ENCODE measurements around the gene GP9. TPM values are rescaled to one million over a fixed set of nuclear protein-coding genes. Genes with fewer than 3 reads are reported as not detected.
A peak's percentile ranks its signal among the peaks of the same experiment; 100 is the strongest.
"Not testable (repeated sequence)": the region's sequence is repeated elsewhere in the genome, so short reads cannot be mapped to it uniquely, and the experiment has no call there.

The GP9 gene
- total RNA-seq, 5 donors from 2014 or later (not counting 1 experiment from before 2014, with no cell fraction given) = not detected

- H3K36me3 Mint-ChIP-seq; ATAC-seq (replicated peaks in 1 of 4); POLR2A ChIA-PET; H3K27ac ChIP-seq (ENCODE audit: low read length); H3K4me3 ChIP-seq (ENCODE audit: control insufficient read depth in 1 of 2, extremely low read depth in 1 of 2, low read length in 1 of 2); H3K27ac Mint-ChIP-seq; H3K27me3 Mint-ChIP-seq; DNase-seq; H3K36me3 ChIP-seq (ENCODE audit: control insufficient read depth in 2 of 2, extremely low read depth in 1 of 2, insufficient read depth in 1 of 2, low read length in 1 of 2); H3K9me3 ChIP-seq; H3K9me3 Mint-ChIP-seq: not testable (repeated sequence)
- peak overlapping the region in 2 of 3 donors; percentile 59 to 72 for H3K4me3 Mint-ChIP-seq
- H3K4me1 Mint-ChIP-seq = peaks cover 10 to 20% (median 18%) of the 10 kb centered on the region in 3 donors
- Histone ChIP-seq H3K27me3 (replicated peaks in 1 of 2; ENCODE audit: control insufficient read depth in 2 of 2, extremely low read depth in 1 of 2, insufficient read depth in 2 of 2, low read length in 1 of 2) (peaks cover 0 to 16% of the 10 kb centered on the region in 2 experiments), H3K4me1 (ENCODE audit: control insufficient read depth in 1 of 2, extremely low read depth in 1 of 2, insufficient read depth in 2 of 2, low read length in 2 of 2) (peaks cover 0 to 14% of the 10 kb centered on the region in 2 experiments)
- WGBS (ENCODE audit: insufficient coverage) = 81% methylated on average over 7 of the region's 13 CpGs
- CTCF ChIA-PET = interaction anchor here (0.6 to 1.2 kb wide), 10 partner anchors 10 to 756 kb away, joined by 3 to 7 read pairs (median 4); no protein-coding TSS in a partner anchor
These were observed 8.9 kb downstream of the GP9 start for GRCh38 chr3:129069313-129070085.

DNA sequence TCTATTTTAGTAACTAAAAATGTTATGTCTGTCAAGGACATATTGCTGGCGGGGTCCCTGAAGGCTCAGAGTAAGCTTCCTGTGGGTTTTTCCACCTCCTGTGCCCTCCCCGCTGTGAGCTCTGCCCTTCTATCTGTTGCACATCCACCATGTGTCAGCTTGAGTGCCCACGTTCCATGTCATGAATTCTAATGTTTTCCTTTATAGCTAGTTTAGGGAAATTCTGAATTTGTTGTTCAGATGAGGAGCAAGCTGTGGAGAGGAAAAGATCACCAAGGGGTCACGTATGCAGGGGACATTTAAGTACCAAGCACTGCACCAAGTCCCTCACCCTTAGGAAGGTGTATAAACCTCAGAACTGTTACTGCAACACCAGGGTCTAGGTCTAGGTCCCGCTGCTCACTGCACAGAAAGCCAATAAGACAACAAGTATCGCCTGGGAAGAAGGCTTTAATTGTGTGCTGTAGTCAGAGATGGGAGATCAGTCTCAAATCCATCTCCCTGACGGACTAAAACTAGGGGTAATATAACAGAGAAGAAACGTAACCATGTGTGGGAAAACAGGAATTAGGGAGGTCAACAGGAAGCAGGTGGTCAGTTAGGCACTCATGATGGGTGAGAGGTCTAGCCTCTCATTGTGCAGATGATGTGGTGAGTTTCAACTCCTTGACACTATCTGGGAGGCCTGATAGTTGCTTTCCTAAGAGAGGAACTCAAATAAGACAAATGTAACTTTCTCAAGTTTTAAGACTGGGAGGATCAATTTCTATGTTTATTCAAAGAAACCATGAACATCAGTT, 9.7 kb downstream of the GP9 start:
- WGBS (ENCODE audit: insufficient coverage) = 95% methylated on average over 2 of the region's 8 CpGs
- peaks cover 10 to 20% (median 18%) of the 10 kb centered on the region in 3 donors for H3K4me1 Mint-ChIP-seq
- no peak overlapping the region for H3K27ac Mint-ChIP-seq
- DNase-seq (no peak), ATAC-seq (replicated peaks in 1 of 4) (no peak)
- H3K36me3 ChIP-seq (ENCODE audit: control insufficient read depth in 2 of 2, extremely low read depth in 1 of 2, insufficient read depth in 1 of 2, low read length in 1 of 2) = no peaks in the 10 kb centered on the region
- ChIA-PET POLR2A (no interaction called here), CTCF (interaction anchor here in 1 of 2 donors (0.6 kb wide), 1 partner anchor 755 kb away, joined by 7 read pairs; no protein-coding TSS in a partner anchor)
- H3K9me3 Mint-ChIP-seq = no peaks in the 10 kb centered on the region
- H3K27me3 ChIP-seq (replicated peaks in 1 of 2; ENCODE audit: control insufficient read depth in 2 of 2, extremely low read depth in 1 of 2, insufficient read depth in 2 of 2, low read length in 1 of 2) = peaks cover 0 to 16% of the 10 kb centered on the region in 2 experiments
- no peaks in the 10 kb centered on the region for H3K36me3 Mint-ChIP-seq
- peaks cover 0 to 6% of the 10 kb centered on the region in 2 donors for H3K27me3 Mint-ChIP-seq
- no peak overlapping the region for H3K27ac ChIP-seq (ENCODE audit: low read length)
- no peak overlapping the region for H3K4me3 ChIP-seq (ENCODE audit: control insufficient read depth in 1 of 2, extremely low read depth in 1 of 2, low read length in 1 of 2)
- H3K4me3 Mint-ChIP-seq = peak overlapping the region in 1 of 3 donors; percentile 34
- H3K9me3 ChIP-seq = no peaks in the 10 kb centered on the region
- H3K4me1 ChIP-seq (ENCODE audit: control insufficient read depth in 1 of 2, extremely low read depth in 1 of 2, insufficient read depth in 2 of 2, low read length in 2 of 2) = peaks cover 0 to 14% of the 10 kb centered on the region in 2 experiments

DNA sequence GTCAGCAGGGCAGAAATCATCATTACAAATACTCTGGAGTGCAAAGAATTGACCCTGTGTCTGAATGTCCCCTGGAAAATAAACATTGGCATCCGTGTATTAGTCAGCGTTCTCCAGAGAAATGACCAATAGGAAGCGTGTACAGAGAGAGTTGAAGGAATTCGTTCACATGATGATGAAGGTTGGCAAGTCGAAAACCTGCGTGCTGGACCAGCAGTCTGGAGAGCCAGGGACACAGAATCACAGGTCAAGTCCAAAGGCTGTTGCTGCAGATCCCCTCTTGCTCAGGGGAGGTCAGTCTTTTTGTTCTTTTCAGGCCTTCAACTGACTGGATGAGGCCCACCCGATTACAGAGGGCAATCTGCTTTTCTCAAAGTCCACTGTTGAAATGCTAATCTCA, 16.6 kb downstream of the GP9 start:
- no peaks in the 10 kb centered on the region for H3K9me3 Mint-ChIP-seq
- Histone ChIP-seq H3K27ac (ENCODE audit: low read length) (no peak overlapping the region), H3K27me3 (replicated peaks in 1 of 2; ENCODE audit: control insufficient read depth in 2 of 2, extremely low read depth in 1 of 2, insufficient read depth in 2 of 2, low read length in 1 of 2) (no peaks in the 10 kb centered on the region), H3K4me1 (ENCODE audit: control insufficient read depth in 1 of 2, extremely low read depth in 1 of 2, insufficient read depth in 2 of 2, low read length in 2 of 2) (peaks cover 0 to 8% of the 10 kb centered on the region in 2 experiments), H3K36me3 (ENCODE audit: control insufficient read depth in 2 of 2, extremely low read depth in 1 of 2, insufficient read depth in 1 of 2, low read length in 1 of 2) (no peaks in the 10 kb centered on the region), H3K9me3 (no peaks in the 10 kb centered on the region), H3K4me3 (ENCODE audit: control insufficient read depth in 1 of 2, extremely low read depth in 1 of 2, low read length in 1 of 2) (no peak overlapping the region)
- 86% methylated on average over 7 of the region's 7 CpGs for WGBS (ENCODE audit: insufficient coverage)
- no peaks in the 10 kb centered on the region for H3K27me3 Mint-ChIP-seq
- no peak for ATAC-seq (replicated peaks in 1 of 4)
- no peaks in the 10 kb centered on the region for H3K36me3 Mint-ChIP-seq
- H3K27ac Mint-ChIP-seq = no peak overlapping the region
- H3K4me3 Mint-ChIP-seq = no peak overlapping the region
- POLR2A ChIA-PET = interaction anchor here in 1 of 2 donors (0.7 kb wide), 1 partner anchor 89 kb away, joined by 7 read pairs; no protein-coding TSS in a partner anchor
- no peak for DNase-seq
- CTCF ChIA-PET = interaction anchor here in 1 of 2 donors (0.7 kb wide), 1 partner anchor 899 kb away, joined by 4 read pairs; no protein-coding TSS in a partner anchor
- H3K4me1 Mint-ChIP-seq = peaks cover 8 to 10% (median 8%) of the 10 kb centered on the region in 3 donors

GRCh38 chr3:129078510-129078909, 17.9 kb downstream of the GP9 start:
- ChIA-PET POLR2A (no interaction called here), CTCF (no interaction called here)
- Mint-ChIP-seq H3K4me1 (peaks cover 9 to 11% (median 10%) of the 10 kb centered on the region in 3 donors), H3K36me3 (no peaks in the 10 kb centered on the region), H3K4me3 (no peak overlapping the region), H3K27me3 (no peaks in the 10 kb centered on the region), H3K27ac (no peak overlapping the region), H3K9me3 (no peaks in the 10 kb centered on the region)
- ATAC-seq (replicated peaks in 1 of 4) = no peak
- no peaks in the 10 kb centered on the region for H3K36me3 ChIP-seq (ENCODE audit: control insufficient read depth in 2 of 2, extremely low read depth in 1 of 2, insufficient read depth in 1 of 2, low read length in 1 of 2)
- H3K27ac ChIP-seq (ENCODE audit: low read length) = no peak overlapping the region
- H3K4me3 ChIP-seq (ENCODE audit: control insufficient read depth in 1 of 2, extremely low read depth in 1 of 2, low read length in 1 of 2) = no peak overlapping the region
- no peaks in the 10 kb centered on the region for H3K27me3 ChIP-seq (replicated peaks in 1 of 2; ENCODE audit: control insufficient read depth in 2 of 2, extremely low read depth in 1 of 2, insufficient read depth in 2 of 2, low read length in 1 of 2)
- no peak for DNase-seq
- WGBS (ENCODE audit: insufficient coverage) = 93% methylated on average over 4 of the region's 8 CpGs
- H3K4me1 ChIP-seq (ENCODE audit: control insufficient read depth in 1 of 2, extremely low read depth in 1 of 2, insufficient read depth in 2 of 2, low read length in 2 of 2) = peaks cover 0 to 10% of the 10 kb centered on the region in 2 experiments
- no peaks in the 10 kb centered on the region for H3K9me3 ChIP-seq

- no peaks in the 10 kb centered on the region for H3K9me3 ChIP-seq
- WGBS (ENCODE audit: insufficient coverage) = no CpG with 5 or more reads among the region's 8 CpGs
- H3K27me3 Mint-ChIP-seq = no peaks in the 10 kb centered on the region
- H3K36me3 Mint-ChIP-seq = no peaks in the 10 kb centered on the region
- peaks cover 0 to 10% of the 10 kb centered on the region in 2 experiments for H3K4me1 ChIP-seq (ENCODE audit: control insufficient read depth in 1 of 2, extremely low read depth in 1 of 2, insufficient read depth in 2 of 2, low read length in 2 of 2)
- no peak overlapping the region for H3K4me3 ChIP-seq (ENCODE audit: control insufficient read depth in 1 of 2, extremely low read depth in 1 of 2, low read length in 1 of 2)
- DNase-seq = no peak
- H3K4me3 Mint-ChIP-seq = no peak overlapping the region
- ChIA-PET POLR2A (interaction anchor here in 1 of 2 donors (0.6 kb wide), 1 partner anchor 149 kb away, joined by 4 read pairs; no protein-coding TSS in a partner anchor), CTCF (no interaction called here)
- no peak overlapping the region for H3K27ac Mint-ChIP-seq
- no peak overlapping the region for H3K27ac ChIP-seq (ENCODE audit: low read length)
- ATAC-seq (replicated peaks in 1 of 4) = no peak
- H3K27me3 ChIP-seq (replicated peaks in 1 of 2; ENCODE audit: control insufficient read depth in 2 of 2, extremely low read depth in 1 of 2, insufficient read depth in 2 of 2, low read length in 1 of 2) = no peaks in the 10 kb centered on the region
- no peaks in the 10 kb centered on the region for H3K9me3 Mint-ChIP-seq
- no peaks in the 10 kb centered on the region for H3K36me3 ChIP-seq (ENCODE audit: control insufficient read depth in 2 of 2, extremely low read depth in 1 of 2, insufficient read depth in 1 of 2, low read length in 1 of 2)
- H3K4me1 Mint-ChIP-seq = peaks cover 11 to 25% (median 15%) of the 10 kb centered on the region in 3 donors
These were observed 20.9 kb downstream of the GP9 start for GRCh38 chr3:129081503-129081902.

DNA sequence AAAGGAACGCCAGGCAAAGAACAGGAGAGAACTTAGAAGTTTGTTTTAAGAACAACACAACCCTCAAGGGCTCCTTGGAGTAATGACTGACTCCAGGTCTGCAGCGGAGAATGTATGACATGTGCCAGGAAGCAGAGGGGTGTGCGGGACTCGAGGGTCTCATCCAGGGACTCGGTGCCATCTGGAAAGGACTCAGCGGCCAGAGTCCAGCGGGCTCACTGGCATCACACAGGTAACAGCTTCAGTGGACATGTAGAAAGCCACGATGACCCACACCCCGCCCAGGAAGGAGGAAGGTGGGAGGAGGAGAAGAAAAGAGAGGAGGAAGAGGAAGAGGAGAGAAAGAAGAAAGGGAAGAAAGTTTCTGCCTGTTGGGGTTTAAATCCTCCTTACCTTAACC, 21.4 kb downstream of the GP9 start:
- DNase-seq = no peak
- Histone ChIP-seq H3K36me3 (ENCODE audit: control insufficient read depth in 2 of 2, extremely low read depth in 1 of 2, insufficient read depth in 1 of 2, low read length in 1 of 2) (no peaks in the 10 kb centered on the region), H3K9me3 (no peaks in the 10 kb centered on the region), H3K4me1 (ENCODE audit: control insufficient read depth in 1 of 2, extremely low read depth in 1 of 2, insufficient read depth in 2 of 2, low read length in 2 of 2) (peaks cover 0 to 13% of the 10 kb centered on the region in 2 experiments), H3K4me3 (ENCODE audit: control insufficient read depth in 1 of 2, extremely low read depth in 1 of 2, low read length in 1 of 2) (no peak overlapping the region), H3K27ac (ENCODE audit: low read length) (no peak overlapping the region), H3K27me3 (replicated peaks in 1 of 2; ENCODE audit: control insufficient read depth in 2 of 2, extremely low read depth in 1 of 2, insufficient read depth in 2 of 2, low read length in 1 of 2) (no peaks in the 10 kb centered on the region)
- Mint-ChIP-seq H3K36me3 (no peaks in the 10 kb centered on the region), H3K27ac (no peak overlapping the region), H3K4me1 (peaks cover 14 to 28% (median 15%) of the 10 kb centered on the region in 3 donors), H3K27me3 (no peaks in the 10 kb centered on the region), H3K4me3 (no peak overlapping the region), H3K9me3 (no peaks in the 10 kb centered on the region)
- ChIA-PET POLR2A (interaction anchor here in 1 of 2 donors (0.6 kb wide), 1 partner anchor 149 kb away, joined by 4 read pairs; no protein-coding TSS in a partner anchor), CTCF (no interaction called here)
- 81% methylated on average over 6 of the region's 9 CpGs for WGBS (ENCODE audit: insufficient coverage)
- ATAC-seq (replicated peaks in 1 of 4) = no peak

All from T-cell (primary cell).